Measurements from ENCODE around the gene TMEM45B.

The TMEM45B gene

GRCh38 chr11:129881570-129882170 lies 66.0 kb downstream of the TMEM45B start:
- Histone ChIP-seq H4K20me1 (ENCODE audit: insufficient read depth) (no peaks in the 10 kb centered on the region), H3K4me1 (ENCODE audit: low read depth, poor library complexity, severe bottlenecking) (no peaks in the 10 kb centered on the region), H3K27ac (no peak overlapping the region), H3K4me2 (no peak overlapping the region), H3K4me3 (IDR thresholded peaks at IDR 0.05; ENCODE audit: insufficient read depth, low read depth, low read length) (no peak overlapping the region), H3K9ac (no peak overlapping the region), H3K79me2 (ENCODE audit: insufficient read depth, low read depth) (no peaks in the 10 kb centered on the region), H3K36me3 (ENCODE audit: insufficient read depth) (no peaks in the 10 kb centered on the region), H3K27me3 (ENCODE audit: insufficient read depth, low read depth) (no peaks in the 10 kb centered on the region), H2AFZ (ENCODE audit: low read depth) (no peak overlapping the region)
- peak; percentile 57 for TF ChIP-seq CTCF (conservative IDR thresholded peaks at IDR 0.05; ENCODE audit: low read depth, low read length)

- H3K79me2 ChIP-seq (ENCODE audit: insufficient read depth, low read depth) = no peaks in the 10 kb centered on the region
- no peaks in the 10 kb centered on the region for H3K27me3 ChIP-seq (ENCODE audit: insufficient read depth, low read depth)
- H3K36me3 ChIP-seq (ENCODE audit: insufficient read depth) = no peaks in the 10 kb centered on the region
- H2AFZ ChIP-seq (ENCODE audit: low read depth) = no peak overlapping the region
- no peak overlapping the region for H3K27ac ChIP-seq
- no peaks in the 10 kb centered on the region for H4K20me1 ChIP-seq (ENCODE audit: insufficient read depth)
- H3K4me3 ChIP-seq (IDR thresholded peaks at IDR 0.05; ENCODE audit: insufficient read depth, low read depth, low read length) = no peak overlapping the region
- TF ChIP-seq CTCF (conservative IDR thresholded peaks at IDR 0.05; ENCODE audit: low read depth, low read length) = no peak
- no peak overlapping the region for H3K9ac ChIP-seq
- no peaks in the 10 kb centered on the region for H3K4me1 ChIP-seq (ENCODE audit: low read depth, poor library complexity, severe bottlenecking)
- H3K4me2 ChIP-seq = no peak overlapping the region
Observed at GRCh38 chr11:129884581-129884980, 68.9 kb downstream of the TMEM45B start.

DNA sequence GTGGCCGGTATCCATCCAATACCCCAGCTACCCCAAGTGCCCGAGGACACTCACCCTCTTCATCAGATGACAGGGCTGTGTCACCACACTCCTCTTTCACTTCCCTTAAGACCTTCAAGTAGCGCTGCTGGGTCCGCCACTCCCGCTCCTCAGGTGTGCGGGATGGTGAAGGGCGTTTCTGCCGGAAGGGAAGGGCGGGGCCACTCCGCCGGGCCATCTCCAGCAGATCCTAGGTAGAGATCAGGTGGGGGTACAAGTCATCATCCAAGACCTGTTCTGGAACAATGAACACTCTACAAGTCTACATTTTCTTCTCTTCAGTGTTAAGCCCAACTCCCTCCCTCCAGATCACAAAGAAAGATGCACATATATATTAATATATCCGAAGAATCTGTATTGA lies 69.7 kb downstream of the TMEM45B start:
- Histone ChIP-seq H4K20me1 (ENCODE audit: insufficient read depth) (no peaks in the 10 kb centered on the region), H3K27ac (no peak overlapping the region), H3K9ac (no peak overlapping the region), H3K4me1 (ENCODE audit: low read depth, poor library complexity, severe bottlenecking) (no peaks in the 10 kb centered on the region), H3K79me2 (ENCODE audit: insufficient read depth, low read depth) (no peaks in the 10 kb centered on the region), H3K36me3 (ENCODE audit: insufficient read depth) (no peaks in the 10 kb centered on the region), H3K27me3 (ENCODE audit: insufficient read depth, low read depth) (no peaks in the 10 kb centered on the region), H3K4me3 (IDR thresholded peaks at IDR 0.05; ENCODE audit: insufficient read depth, low read depth, low read length) (no peak overlapping the region), H3K4me2 (no peak overlapping the region), H2AFZ (ENCODE audit: low read depth) (no peak overlapping the region)
- no peak for TF ChIP-seq CTCF (conservative IDR thresholded peaks at IDR 0.05; ENCODE audit: low read depth, low read length)

DNA sequence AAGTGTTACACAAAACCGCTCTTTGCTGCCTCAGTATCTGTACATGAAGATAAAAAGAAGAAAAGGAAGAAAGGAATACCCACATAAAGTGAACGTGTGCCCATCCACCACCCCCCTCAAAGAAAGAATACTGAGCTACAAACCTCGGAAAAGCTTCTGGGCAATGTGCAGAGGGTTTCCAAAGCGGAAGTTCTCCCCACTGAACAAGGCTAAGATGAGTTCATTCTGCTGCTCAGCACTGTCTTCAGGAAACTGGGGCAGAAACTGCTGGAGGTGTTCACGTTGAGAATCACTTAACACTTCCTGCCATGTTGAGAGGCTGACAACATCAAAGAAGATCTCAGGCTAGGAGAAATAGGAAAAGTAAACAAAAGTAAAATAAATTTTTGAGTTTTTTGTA lies 72.8 kb downstream of the TMEM45B start:
- H3K79me2 ChIP-seq (ENCODE audit: insufficient read depth, low read depth) = no peaks in the 10 kb centered on the region
- no peak overlapping the region for H3K27ac ChIP-seq
- H4K20me1 ChIP-seq (ENCODE audit: insufficient read depth) = no peaks in the 10 kb centered on the region
- no peak for TF ChIP-seq CTCF (conservative IDR thresholded peaks at IDR 0.05; ENCODE audit: low read depth, low read length)
- H3K4me3 ChIP-seq (IDR thresholded peaks at IDR 0.05; ENCODE audit: insufficient read depth, low read depth, low read length) = no peak overlapping the region
- no peak overlapping the region for H2AFZ ChIP-seq (ENCODE audit: low read depth)
- no peaks in the 10 kb centered on the region for H3K4me1 ChIP-seq (ENCODE audit: low read depth, poor library complexity, severe bottlenecking)
- no peaks in the 10 kb centered on the region for H3K27me3 ChIP-seq (ENCODE audit: insufficient read depth, low read depth)
- no peaks in the 10 kb centered on the region for H3K36me3 ChIP-seq (ENCODE audit: insufficient read depth)
- H3K9ac ChIP-seq = no peak overlapping the region
- no peak overlapping the region for H3K4me2 ChIP-seq

Data from KMS-11 (cell line).